Nephron (organoid): Measurements from ENCODE around the gene ZNF580.

Experiments used
- H3K27ac Mint-ChIP-seq, 3 experiments: 2 replicates each; pipeline ENCODE4 v1.8.0; 2020; ENCODE audit warnings: mixed read lengths in 3 of 3, mild to moderate bottlenecking in 2 of 3, moderate library complexity in 1 of 3
- H3K27me3 Mint-ChIP-seq: 2 replicates; pipeline ENCODE4 v1.8.0; 2021; ENCODE audit warnings: low read depth, mild to moderate bottlenecking, moderate library complexity, mixed read lengths
- H3K36me3 Mint-ChIP-seq: 2 replicates; pipeline ENCODE4 v1.8.0; 2020; ENCODE audit warnings: low read depth, mixed read lengths
- H3K4me1 Mint-ChIP-seq: 2 replicates; pipeline ENCODE4 v1.8.0; 2020; ENCODE audit warnings: mixed read lengths
- H3K4me3 Mint-ChIP-seq, 3 experiments: 2 replicates each; pipeline ENCODE4 v1.8.0; 2020; ENCODE audit warnings: mild to moderate bottlenecking in 3 of 3, mixed read lengths in 3 of 3, moderate library complexity in 2 of 3
- H3K9me3 Mint-ChIP-seq: 2 replicates; pipeline ENCODE4 v1.8.0; 2020; ENCODE audit warnings: mixed read lengths
- CTCF ChIP-seq, 3 experiments: fragments of 200-600 bp; sonication (generic); IDR thresholded peaks; one replicate each; pipeline ENCODE4 v1.5.0; 2021; ENCODE audit warnings: antibody characterized with exemption in 3 of 3; ENCODE audit not compliant: unreplicated experiment in 3 of 3

Gene ZNF580

GRCh38 chr19:55647732-55648584 lies 7.2 kb downstream of the ZNF580 start, which contains the start of gene CCDC106:
TSS of gene CCDC106 (plus strand) at chr19:55648212. CDS start at chr19:55649047, 835 bp downstream.
- TF ChIP-seq CTCF (IDR thresholded peaks at IDR 0.05; ENCODE audit: unreplicated experiment in 3 of 3) = no peak
- Mint-ChIP-seq H3K27ac (peak within 1 kb of the TSS; percentile 92 to 97 (median 93)), H3K9me3 (no peaks in the 10 kb centered on the region), H3K4me1 (peaks cover 42% of the 10 kb centered on the region), H3K27me3 (no peaks in the 10 kb centered on the region), H3K36me3 (peaks cover 24% of the 10 kb centered on the region), H3K4me3 (peak within 1 kb of the TSS; percentile 92 to 94 (median 93))

- no peak for TF ChIP-seq CTCF (IDR thresholded peaks at IDR 0.05; ENCODE audit: unreplicated experiment in 3 of 3)
- H3K36me3 Mint-ChIP-seq = peaks cover 24% of the 10 kb centered on the region
- peaks cover 36% of the 10 kb centered on the region for H3K4me1 Mint-ChIP-seq
- H3K4me3 Mint-ChIP-seq = peak overlapping the region; percentile 87 to 92 (median 90)
- no peaks in the 10 kb centered on the region for H3K27me3 Mint-ChIP-seq
- peak overlapping the region; percentile 74 to 90 (median 81) for H3K27ac Mint-ChIP-seq
- H3K9me3 Mint-ChIP-seq = no peaks in the 10 kb centered on the region
Observed at GRCh38 chr19:55648585-55649267, 7.9 kb downstream of the ZNF580 start.

GRCh38 chr19:55649268-55650125 lies 8.7 kb downstream of the ZNF580 start:
- Mint-ChIP-seq H3K27me3 (no peaks in the 10 kb centered on the region), H3K4me1 (peaks cover 31% of the 10 kb centered on the region), H3K4me3 (peak overlapping the region; percentile 87 to 92 (median 90)), H3K9me3 (no peaks in the 10 kb centered on the region), H3K36me3 (peaks cover 24% of the 10 kb centered on the region), H3K27ac (peak overlapping the region; percentile 74 to 91 (median 85))
- TF ChIP-seq CTCF (IDR thresholded peaks at IDR 0.05; ENCODE audit: unreplicated experiment in 3 of 3) = no peak

GRCh38 chr19:55650126-55650557 lies 9.3 kb downstream of the ZNF580 start:
- H3K9me3 Mint-ChIP-seq = no peaks in the 10 kb centered on the region
- H3K4me1 Mint-ChIP-seq = peaks cover 31% of the 10 kb centered on the region
- H3K36me3 Mint-ChIP-seq = peaks cover 24% of the 10 kb centered on the region
- H3K4me3 Mint-ChIP-seq = peak overlapping the region; percentile 78 to 87 (median 83)
- H3K27me3 Mint-ChIP-seq = no peaks in the 10 kb centered on the region
- peak overlapping the region; percentile 70 to 91 (median 74) for H3K27ac Mint-ChIP-seq
- no peak for TF ChIP-seq CTCF (IDR thresholded peaks at IDR 0.05; ENCODE audit: unreplicated experiment in 3 of 3)

GRCh38 chr19:55650602-55651230 lies 9.9 kb downstream of the ZNF580 start:
- H3K9me3 Mint-ChIP-seq = no peaks in the 10 kb centered on the region
- no peak for TF ChIP-seq CTCF (IDR thresholded peaks at IDR 0.05; ENCODE audit: unreplicated experiment in 3 of 3)
- peak overlapping the region; percentile 78 to 87 (median 83) for H3K4me3 Mint-ChIP-seq
- H3K36me3 Mint-ChIP-seq = peaks cover 18% of the 10 kb centered on the region
- no peaks in the 10 kb centered on the region for H3K27me3 Mint-ChIP-seq
- peak overlapping the region; percentile 70 to 91 (median 74) for H3K27ac Mint-ChIP-seq
- peaks cover 29% of the 10 kb centered on the region for H3K4me1 Mint-ChIP-seq
